Esophagus muscularis mucosa (tissue), 3 donors: Measurements from ENCODE around the gene ZBTB18.

Experiments
- EP300 ChIP-seq: sonication (generic); formaldehyde crosslinking; IDR thresholded peaks from one replicate; pipeline ENCODE4 v1.6.1; 2017; ENCODE audit warnings: antibody characterized with exemption
- POLR2A ChIP-seq: fragments of 450-650 bp; IDR thresholded peaks from one replicate; pipeline ENCODE4 v1.6.1; 2017; ENCODE audit warnings: antibody characterized with exemption, moderate library complexity, mild to moderate bottlenecking, low read depth
- POLR2AphosphoS5 ChIP-seq, 2 donors: sonication (generic); formaldehyde crosslinking; IDR thresholded peaks; one replicate each; pipeline ENCODE4 v1.6.1; 2017; ENCODE audit warnings: antibody characterized with exemption in 2 of 2

- TF ChIP-seq POLR2AphosphoS5 (IDR thresholded peaks at IDR 0.05): no peak
- TF ChIP-seq POLR2A: no peak
- no peak for TF ChIP-seq EP300
Observed at GRCh38 chr1:244052728-244053312, 1.7 kb downstream of the ZBTB18 start.
